ENCODE results near the gene SMPD2. TPM values are rescaled to one million over a fixed set of nuclear protein-coding genes. Genes with fewer than 3 reads are reported as not detected.
A peak's percentile ranks its signal among the peaks of the same experiment; 100 is the strongest.

The SMPD2 gene
- total RNA-seq, 1 experiment from 2014 or later, result 8.2 TPM

DNA sequence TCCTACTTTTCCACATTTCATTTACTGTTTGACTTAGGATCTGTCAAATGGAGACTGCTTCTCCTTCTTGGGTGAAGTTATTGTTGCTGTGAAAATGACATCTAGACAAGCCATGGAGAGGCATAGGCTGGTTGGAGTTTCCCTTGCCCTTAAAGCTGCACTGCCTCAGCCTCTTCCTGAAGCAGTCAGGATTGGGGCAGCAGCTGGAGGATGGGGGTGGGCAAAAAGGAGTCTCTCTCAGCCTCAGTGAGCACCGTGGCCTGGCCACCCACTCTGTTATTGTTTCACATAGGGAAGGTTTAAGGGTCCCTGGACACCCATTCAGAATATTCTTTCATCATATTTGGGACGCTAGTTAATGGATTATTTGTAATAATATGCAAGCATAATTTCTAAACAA lies 50.2 kb downstream of the SMPD2 start:
- Histone ChIP-seq H3F3A (ENCODE audit: insufficient read depth, low read depth) (peaks cover 22% of the 10 kb centered on the region; the same call in 1 of the 2 replicates), H4K20me1 (ENCODE audit: insufficient read depth) (no peaks in the 10 kb centered on the region), H3K79me2 (ENCODE audit: low read depth) (no peaks in the 10 kb centered on the region), H3K27me3 (ENCODE audit: insufficient read depth, low read depth) (no peaks in the 10 kb centered on the region), H3K4me1 (replicated peaks; ENCODE audit: insufficient read depth) (peaks cover 24% of the 10 kb centered on the region), H3K9me2 (ENCODE audit: insufficient read depth) (no peaks in the 10 kb centered on the region), H3K36me3 (ENCODE audit: low read depth) (no peaks in the 10 kb centered on the region), H3K9me3 (ENCODE audit: insufficient read depth, low read depth) (no peaks in the 10 kb centered on the region), H3K27ac (no peak overlapping the region), H2AFZ (no peak overlapping the region), H3K4me2 (no peak overlapping the region), H3K4me3 (no peak overlapping the region)
- no TSS peak for BruUV-seq (replicated peaks)
- CTCF ChIA-PET, result no interaction called here
- POLR2A ChIA-PET (ENCODE audit: unreplicated experiment), result no interaction called here
- intact Hi-C loops (cut with micrococcal nuclease; ENCODE audit: unreplicated experiment), result no loop called here
- DNase-seq, result no peak
- TF ChIP-seq, protein P1, sequence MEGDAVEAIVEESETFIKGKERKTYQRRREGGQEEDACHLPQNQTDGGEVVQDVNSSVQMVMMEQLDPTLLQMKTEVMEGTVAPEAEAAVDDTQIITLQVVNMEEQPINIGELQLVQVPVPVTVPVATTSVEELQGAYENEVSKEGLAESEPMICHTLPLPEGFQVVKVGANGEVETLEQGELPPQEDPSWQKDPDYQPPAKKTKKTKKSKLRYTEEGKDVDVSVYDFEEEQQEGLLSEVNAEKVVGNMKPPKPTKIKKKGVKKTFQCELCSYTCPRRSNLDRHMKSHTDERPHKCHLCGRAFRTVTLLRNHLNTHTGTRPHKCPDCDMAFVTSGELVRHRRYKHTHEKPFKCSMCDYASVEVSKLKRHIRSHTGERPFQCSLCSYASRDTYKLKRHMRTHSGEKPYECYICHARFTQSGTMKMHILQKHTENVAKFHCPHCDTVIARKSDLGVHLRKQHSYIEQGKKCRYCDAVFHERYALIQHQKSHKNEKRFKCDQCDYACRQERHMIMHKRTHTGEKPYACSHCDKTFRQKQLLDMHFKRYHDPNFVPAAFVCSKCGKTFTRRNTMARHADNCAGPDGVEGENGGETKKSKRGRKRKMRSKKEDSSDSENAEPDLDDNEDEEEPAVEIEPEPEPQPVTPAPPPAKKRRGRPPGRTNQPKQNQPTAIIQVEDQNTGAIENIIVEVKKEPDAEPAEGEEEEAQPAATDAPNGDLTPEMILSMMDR (conservative IDR thresholded peaks at IDR 0.05), result no peak
- no peak for TF ChIP-seq EZH2 (IDR thresholded peaks at IDR 0.05; ENCODE audit: low read depth)

DNA sequence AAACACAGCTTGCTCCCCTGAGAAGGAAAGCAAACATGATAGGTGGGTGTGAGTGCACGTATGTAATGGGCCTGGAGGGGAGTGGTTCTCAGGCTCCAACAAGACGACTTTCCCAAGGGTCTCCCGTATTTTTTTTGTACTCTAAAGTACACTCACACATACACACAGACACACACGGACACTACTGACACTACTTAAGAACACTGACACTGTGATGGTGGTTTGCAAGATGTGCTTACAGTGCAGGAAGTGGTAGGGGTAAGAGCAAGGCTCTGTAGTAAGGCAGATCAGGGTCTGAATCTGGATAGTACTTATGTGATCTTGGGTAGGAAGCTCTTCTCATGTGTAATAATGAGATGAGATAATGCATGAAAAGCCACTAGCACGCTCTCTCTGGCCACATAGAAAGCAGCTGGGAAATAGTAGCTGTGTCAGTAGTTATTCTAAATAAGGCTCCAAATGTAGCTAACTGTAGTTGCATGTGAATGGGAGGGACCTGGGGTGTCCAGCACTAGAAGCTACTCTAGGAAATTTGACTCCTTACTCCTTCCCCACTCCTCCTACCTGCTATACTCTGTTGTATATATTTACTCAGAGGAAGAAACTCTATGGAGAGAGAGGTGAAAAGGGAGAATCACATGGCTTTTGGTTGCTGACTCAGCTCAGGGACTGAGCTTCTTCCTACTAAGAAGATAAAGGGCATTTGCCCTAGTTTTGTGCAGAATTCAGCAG lies 50.8 kb downstream of the SMPD2 start:
- peak in 1 of 2 experiments; percentile 52 for DNase-seq
- POLR2A ChIA-PET (ENCODE audit: unreplicated experiment), result interaction anchor here (0.6 kb wide), 1 partner anchor 698 kb away, joined by 5 read pairs; no protein-coding TSS in a partner anchor
- TF ChIP-seq EZH2 (IDR thresholded peaks at IDR 0.05; ENCODE audit: low read depth), result no peak
- TF ChIP-seq, protein P1 (conservative IDR thresholded peaks at IDR 0.05), result no peak

More for the DNA sequence above, 50.8 kb downstream of the SMPD2 start:
- H2AFZ ChIP-seq, result no peak overlapping the region
- H3K36me3 ChIP-seq (ENCODE audit: low read depth), result no peaks in the 10 kb centered on the region
- peaks cover 18% of the 10 kb centered on the region; the same call in 1 of the 2 replicates for H3F3A ChIP-seq (ENCODE audit: insufficient read depth, low read depth)
- CTCF ChIA-PET, result no interaction called here
- H3K9me2 ChIP-seq (ENCODE audit: insufficient read depth), result no peaks in the 10 kb centered on the region
- peaks cover 18% of the 10 kb centered on the region for H3K4me1 ChIP-seq (replicated peaks; ENCODE audit: insufficient read depth)
- no peaks in the 10 kb centered on the region for H3K79me2 ChIP-seq (ENCODE audit: low read depth)
- H4K20me1 ChIP-seq (ENCODE audit: insufficient read depth), result no peaks in the 10 kb centered on the region
- H3K27me3 ChIP-seq (ENCODE audit: insufficient read depth, low read depth), result no peaks in the 10 kb centered on the region
- no peak overlapping the region for H3K4me3 ChIP-seq
- 0 out of 2 replicates have a peak overlapping the region, but pooled peaks have one; percentile 7 for H3K4me2 ChIP-seq
- intact Hi-C loops (cut with micrococcal nuclease; ENCODE audit: unreplicated experiment), result no loop called here
- no peak overlapping the region for H3K27ac ChIP-seq
- BruUV-seq (replicated peaks), result no TSS peak
- H3K9me3 ChIP-seq (ENCODE audit: insufficient read depth, low read depth), result no peaks in the 10 kb centered on the region

Other genes with a start within 250 kb of the SMPD2 start
- 170 and 210 TPM in 2 replicates for gene CD164, start 58.3 kb upstream of the SMPD2 start, total RNA-seq (2021)
- gene PPIL6, start 96 bp upstream of the SMPD2 start, total RNA-seq (2021), result 13.0 and 15.5 TPM in 2 replicates
- 10.8 and 17.7 TPM in 2 replicates for gene MICAL1, start 15.0 kb downstream of the SMPD2 start, total RNA-seq (2021)
- gene ZBTB24, start 42.5 kb downstream of the SMPD2 start, total RNA-seq (2021), result 5.4 and 7.2 TPM in 2 replicates

Measured in PC-9 (cell line).